Activated CD8-positive, alpha-beta memory T cell treated with anti-CD3 and anti-CD28 coated beads for 24 hours (primary cell): ENCODE data around the gene SPATS2.
A peak's percentile ranks its signal among the peaks of the same experiment; 100 is the strongest.

ENCODE experiments used
- DNase-seq: peaks from one replicate; pipeline ENCODE4 v3.0.0-alpha.2; 2020

Gene SPATS2

DNA sequence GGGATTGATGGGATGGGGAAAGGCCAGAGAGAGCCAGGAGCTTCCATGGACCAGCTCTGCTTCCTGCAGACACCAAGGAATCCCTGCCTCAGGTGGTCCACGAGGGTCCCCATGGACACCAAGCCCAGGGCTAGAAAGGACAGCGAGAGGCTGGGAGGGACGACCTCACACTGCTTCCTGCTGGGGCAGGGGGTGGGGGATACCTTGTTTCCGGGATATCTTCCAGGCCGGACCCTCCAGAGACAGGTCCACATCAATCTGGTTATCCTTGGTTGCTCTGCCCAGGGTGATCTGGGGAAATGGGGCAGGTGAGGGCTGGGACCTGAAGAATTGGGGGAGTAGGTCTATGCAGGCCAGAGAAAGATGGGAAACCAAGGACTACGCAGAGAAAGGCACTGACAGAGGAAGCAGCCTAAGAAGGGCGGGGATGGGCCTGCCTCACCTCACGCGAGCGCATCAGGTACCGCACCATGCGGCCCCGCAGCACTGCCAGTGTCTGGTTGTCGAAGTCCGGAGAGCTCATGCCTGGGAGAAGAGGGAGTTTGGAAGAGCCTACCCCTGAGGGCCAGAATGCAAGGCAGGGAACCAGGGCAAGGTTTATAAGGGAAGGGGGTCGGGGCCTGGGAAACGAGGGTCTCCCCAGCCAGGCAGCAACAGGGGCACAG lies 191.9 kb downstream of the SPATS2 start:
- DNase-seq, result no peak

DNA sequence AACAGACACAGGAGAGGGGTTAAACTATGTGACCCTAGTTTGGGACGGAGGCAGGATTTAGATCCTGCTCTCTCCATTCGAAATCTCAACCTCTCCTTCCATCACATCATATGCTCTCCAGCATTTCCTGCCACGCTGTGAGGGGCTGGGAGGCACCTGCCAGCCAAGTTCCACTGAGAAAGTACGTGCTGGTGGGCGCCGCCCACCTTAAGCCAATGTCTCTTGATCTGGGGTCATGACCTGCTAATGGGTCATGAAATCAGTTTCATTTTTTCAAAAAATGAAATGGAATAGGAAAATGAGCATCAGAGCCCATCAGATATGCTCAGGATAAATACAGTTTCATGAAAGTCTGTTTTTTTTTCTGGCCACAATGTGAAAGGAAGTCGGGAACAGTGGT lies 193.4 kb downstream of the SPATS2 start:
- no peak for DNase-seq

DNA sequence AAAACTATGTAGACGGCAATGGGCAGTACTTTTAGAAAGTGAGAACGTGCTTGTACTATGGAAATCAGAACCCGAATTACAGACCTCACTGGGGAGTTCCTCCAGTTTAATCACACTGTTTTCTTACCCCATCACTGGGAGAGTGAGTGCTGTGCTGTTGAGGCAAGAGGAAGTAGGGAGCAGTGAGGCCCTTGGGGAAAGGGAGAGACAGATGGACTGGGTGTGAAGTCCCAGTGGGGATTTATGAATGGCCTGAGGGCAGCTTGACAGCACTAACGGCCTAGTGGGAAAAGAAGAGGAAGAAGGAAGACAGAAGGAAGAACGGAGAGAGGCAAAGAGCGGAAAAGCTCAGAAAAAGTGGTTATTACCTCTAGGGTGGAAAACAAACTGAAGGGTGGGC lies 195.0 kb downstream of the SPATS2 start:
- no peak for DNase-seq

DNA sequence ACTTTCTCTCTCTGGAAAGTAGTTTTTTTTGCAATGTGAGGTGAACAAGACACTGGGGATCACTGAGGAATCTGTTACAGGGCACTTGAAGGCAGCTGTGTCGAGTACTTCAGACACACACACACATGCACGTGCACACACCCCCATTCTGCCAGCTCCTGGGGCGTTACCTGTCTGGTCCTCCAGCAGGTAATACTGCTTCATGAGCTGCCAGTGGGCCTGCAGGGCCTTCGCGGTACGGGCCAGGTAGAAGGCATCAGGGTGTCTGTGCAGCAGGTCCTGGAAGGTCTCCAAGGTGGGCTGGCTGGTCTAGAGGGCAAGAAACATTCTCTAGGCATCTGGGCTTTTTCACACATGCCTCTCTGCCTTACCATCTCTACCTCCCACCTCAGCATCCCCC lies 195.6 kb downstream of the SPATS2 start:
- no peak for DNase-seq

DNA sequence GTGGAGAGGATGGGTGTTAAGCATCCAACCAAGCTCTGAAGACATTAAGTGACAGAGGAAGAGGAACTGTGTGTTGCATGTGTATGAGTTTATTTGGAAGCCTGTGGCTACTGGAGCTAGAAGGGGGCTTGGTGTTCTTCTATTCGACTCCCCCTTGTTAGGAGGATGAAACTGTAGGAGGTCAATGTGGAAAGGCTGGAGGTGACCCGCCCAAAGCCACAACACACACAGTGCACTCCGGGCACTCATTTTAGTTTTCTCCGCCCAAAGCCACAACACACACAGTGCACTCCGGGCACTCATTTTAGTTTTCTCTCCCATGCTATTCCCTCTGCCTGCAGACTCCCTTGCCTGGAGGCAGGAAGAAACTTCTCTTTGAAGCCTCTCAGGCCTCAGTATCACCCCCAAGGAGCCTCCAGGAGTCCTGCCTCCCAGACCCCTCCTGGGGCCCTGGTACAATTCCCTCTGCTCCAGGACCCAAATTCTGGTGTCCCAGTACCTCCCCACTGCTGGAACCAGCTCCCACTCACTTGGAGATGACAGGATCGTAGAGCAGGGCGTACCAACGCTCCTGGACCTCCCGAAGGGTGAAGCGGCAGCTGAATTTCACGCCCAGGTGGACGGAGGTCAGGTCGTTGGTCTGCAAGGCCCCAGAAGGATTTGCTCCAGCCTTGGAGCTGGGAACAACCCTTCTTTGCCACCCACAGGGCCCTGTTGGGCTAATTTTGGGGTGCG lies 196.9 kb downstream of the SPATS2 start:
- DNase-seq, result no peak

DNA sequence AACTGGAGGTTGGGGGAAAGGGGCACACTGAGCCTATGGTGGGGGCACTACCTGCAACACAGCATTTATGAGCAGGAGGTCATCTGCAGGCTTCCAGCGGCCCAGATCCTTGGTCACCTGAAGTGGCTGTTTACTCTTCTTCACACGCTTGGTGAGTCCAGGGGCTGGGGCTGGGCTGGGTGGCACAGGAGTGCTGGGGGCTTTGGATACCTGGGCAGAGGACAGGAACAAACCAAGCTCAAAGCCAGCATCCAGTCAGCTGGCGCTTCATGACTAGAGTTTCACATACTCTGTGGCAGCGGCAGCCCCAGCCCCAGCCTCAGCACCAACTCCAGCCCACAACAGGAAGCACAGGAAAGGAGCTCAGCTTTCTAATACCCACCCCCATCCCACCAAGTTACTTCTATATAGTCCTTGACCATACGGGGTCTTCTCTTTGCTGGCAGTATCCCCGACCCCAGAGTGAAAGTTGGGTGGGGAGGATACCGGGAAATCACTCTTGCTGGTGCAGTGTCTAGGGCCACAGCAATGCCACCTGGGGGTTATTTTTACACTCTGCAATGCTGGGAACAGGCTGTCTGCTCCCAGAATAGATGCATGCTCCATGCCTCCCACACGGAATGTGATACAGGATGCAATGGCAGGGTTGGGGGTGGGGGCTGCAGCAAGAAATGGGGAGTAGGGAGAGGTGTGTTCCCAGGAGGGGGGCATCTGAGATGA lies 197.6 kb downstream of the SPATS2 start:
- DNase-seq, result no peak

DNA sequence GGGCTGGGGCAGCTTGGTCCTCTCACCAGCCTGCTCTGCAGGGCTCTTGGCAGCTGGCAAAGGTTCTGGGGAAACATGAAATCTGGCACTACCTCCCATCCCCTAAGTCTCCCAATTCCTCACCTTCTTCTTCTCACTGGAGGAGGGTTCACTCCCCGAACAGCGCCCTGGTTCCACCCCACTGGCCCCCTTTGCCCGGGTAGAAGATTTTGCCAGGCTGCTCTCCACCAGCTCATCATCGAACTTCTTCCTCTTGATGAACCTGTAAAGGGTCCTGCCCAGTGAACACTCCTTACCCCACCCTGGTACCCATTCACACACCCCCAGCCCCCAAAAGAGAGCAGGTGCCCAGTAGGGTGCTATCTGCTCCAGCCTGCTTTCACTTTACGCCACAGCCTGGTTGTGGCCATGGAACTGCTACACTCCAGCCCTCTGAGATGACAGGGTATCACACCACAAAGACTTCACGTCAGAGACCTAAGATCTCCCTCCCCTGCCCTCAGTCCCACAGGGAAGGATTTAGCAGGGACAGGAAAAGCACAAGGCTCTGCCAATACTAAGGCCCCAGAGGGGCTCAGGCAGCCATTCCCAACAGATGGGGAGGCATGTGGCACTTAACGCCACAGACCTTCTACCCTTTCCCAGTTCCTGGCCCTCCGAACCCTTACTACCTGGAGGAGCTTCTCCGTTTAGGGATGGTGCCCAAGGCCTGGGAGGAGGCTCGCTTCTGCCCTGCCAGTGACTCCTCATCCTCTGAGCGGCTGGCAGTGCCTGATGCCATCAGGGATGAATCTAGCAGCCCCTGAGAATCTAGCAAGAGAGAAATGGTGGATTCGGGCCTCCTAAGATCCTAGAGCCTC lies 198.4 kb downstream of the SPATS2 start:
- DNase-seq, result no peak

DNA sequence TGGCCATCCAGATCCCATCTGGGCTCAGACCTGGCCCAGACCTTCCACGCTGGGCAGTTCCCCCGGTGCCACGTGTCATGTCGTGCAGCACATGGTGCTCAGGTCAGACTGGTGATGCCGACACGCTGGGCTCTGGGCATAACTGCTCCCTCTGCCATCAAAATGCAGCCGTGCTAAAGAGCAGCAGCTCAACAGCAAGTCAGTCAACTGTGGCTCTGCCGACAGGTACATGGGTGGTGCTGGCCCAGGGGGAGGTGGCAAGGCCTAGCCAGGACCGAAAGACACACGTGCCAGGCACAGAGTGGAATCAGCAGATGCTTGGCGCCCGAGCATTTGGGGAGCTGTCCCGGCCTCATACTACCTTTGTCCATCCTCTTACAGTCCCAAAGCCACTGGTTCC lies 199.1 kb downstream of the SPATS2 start:
- DNase-seq, result no peak

DNA sequence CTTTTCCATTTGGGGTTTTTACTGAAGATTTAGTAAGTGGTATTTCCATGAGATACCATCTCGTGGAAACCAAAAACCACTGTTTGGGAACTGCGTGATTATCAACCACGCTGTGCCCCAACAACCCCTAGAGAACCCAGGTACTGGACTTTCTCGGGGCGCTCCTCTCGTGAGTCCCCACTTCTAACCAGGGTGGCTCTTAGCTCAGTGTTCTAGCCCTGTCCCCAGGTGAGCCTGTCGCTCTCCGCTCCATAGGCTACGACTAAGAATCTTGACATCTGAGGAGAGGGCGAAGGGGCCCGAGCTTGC lies 200.0 kb downstream of the SPATS2 start:
- DNase-seq, result no peak

DNA sequence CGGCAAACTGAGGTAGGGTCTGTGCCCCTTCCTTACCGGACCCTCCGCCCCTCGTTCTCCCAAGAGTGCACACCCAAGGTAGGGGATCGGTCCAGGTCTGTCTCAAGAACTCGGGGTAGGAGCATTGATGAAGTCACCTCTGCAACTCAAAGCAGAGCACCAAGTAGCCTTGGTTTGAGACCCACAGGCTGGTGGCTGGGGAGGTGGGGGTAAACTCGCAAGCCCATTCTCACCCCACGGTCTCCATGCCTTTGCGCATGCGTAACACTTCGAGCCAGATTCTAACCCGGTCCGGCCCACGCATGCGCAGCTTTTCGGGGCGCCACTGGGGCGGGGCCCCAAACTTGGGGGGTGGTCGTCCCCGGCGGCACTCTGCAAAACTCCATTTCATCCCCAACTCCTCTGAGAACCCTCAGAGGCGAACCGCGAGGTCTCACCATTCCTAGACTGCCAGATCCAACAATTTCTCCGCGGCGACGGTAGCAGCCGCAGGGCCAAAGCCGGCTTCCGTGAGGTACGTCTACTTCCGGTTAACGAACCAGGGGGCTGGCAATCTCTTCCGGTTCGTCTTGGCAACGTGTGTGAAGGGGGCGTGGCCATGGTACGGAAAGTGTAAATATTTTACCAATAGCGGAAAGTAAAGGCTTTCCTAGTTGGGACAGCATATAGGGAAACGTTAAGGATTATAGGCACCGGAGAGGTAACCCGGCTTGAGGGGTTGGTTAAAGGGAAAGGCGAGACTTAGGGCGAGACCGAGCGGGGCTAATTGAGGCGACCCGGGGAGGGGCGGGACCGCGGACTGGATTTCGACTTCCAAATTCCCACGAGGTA lies 200.6 kb downstream of the SPATS2 start, which contains the start of gene MCRS1:
Gene MCRS1 (minus strand): TSS at position 532 of the 831 bp plus-strand sequence. CDS start 1,411 bp downstream, outside the sequence.
- peak; percentile 96 for DNase-seq

DNA sequence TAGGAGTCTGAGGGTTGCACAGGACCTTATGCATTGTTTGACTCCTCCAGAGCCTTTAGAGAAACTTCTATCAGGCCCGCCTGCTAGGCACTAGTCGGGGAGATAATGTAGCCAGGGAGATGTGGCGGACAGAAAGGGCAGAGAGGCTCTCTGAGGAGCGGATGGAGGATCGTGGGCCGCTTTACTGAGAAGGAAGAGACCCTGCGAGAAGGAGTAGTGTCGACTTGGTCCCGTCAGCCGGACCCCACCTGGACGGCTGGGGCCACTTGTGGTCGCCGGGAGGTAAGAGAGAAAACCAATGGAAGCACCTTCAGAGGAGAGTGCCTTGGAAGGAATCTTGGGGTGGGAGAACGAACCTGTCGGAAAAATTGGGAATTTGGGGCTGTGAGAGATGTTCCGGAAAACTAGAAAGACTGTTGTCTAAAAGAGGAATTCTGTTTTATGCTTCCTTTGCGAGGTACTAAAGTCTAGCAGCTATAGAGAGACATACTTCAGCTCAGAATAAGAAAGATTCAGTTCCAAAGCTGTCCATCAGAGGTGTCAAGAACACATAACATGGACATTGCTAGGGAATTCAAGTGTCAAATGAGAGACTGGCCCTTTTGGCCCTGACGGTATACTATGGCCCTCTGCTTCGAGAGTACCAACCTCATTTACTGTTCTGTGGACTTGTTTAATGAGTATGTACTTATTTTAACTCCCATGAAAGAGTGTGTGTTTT lies 201.3 kb downstream of the SPATS2 start:
- no peak for DNase-seq
